Inflammatory macrophage treated with lipopolysaccharide for 1 hour (primary cell): Measurements from ENCODE around the gene AGFG1.
"Not testable (repeated sequence)": the region's sequence is repeated elsewhere in the genome, so short reads cannot be mapped to it uniquely, and the experiment has no call there.

Experiments used
- DNase-seq, 2 donors: peaks; one replicate each; pipeline ENCODE4 v3.0.0-alpha.2; 2020 to 2022

AGFG1 gene

GRCh38 chr2:227499627-227500300, 27.8 kb downstream of the AGFG1 start:
- no peak for DNase-seq

- no peak for DNase-seq
These were observed 28.3 kb downstream of the AGFG1 start for GRCh38 chr2:227500301-227500630.

- peak; percentile 45 to 49 for DNase-seq
These were observed 31.8 kb downstream of the AGFG1 start for GRCh38 chr2:227503433-227504406.

- DNase-seq: no peak
These were observed 32.7 kb downstream of the AGFG1 start for GRCh38 chr2:227504700-227505099.

GRCh38 chr2:227506456-227506855, 34.5 kb downstream of the AGFG1 start:
- no peak for DNase-seq

GRCh38 chr2:227507963-227508362, 36.0 kb downstream of the AGFG1 start:
- DNase-seq: no peak

- DNase-seq: peak; percentile 27 to 49
These were observed 37.1 kb downstream of the AGFG1 start for GRCh38 chr2:227509076-227509475.

GRCh38 chr2:227509824-227510619, 38.1 kb downstream of the AGFG1 start:
- no peak for DNase-seq

- no peak for DNase-seq
These were observed 38.6 kb downstream of the AGFG1 start for GRCh38 chr2:227510620-227510958.

GRCh38 chr2:227511239-227511930, 39.4 kb downstream of the AGFG1 start:
- DNase-seq: no peak

- no peak for DNase-seq
These were observed 40.0 kb downstream of the AGFG1 start for GRCh38 chr2:227511955-227512354.

- no peak for DNase-seq
These were observed 41.2 kb downstream of the AGFG1 start for GRCh38 chr2:227513113-227513512.

- no peak for DNase-seq
These were observed 43.8 kb downstream of the AGFG1 start for GRCh38 chr2:227515742-227516141.

- no peak for DNase-seq
These were observed 45.8 kb downstream of the AGFG1 start for GRCh38 chr2:227517724-227518123.

- not testable (repeated sequence) for DNase-seq
These were observed 46.4 kb downstream of the AGFG1 start for GRCh38 chr2:227518278-227518865.

- not testable (repeated sequence) for DNase-seq
These were observed 49.2 kb downstream of the AGFG1 start for GRCh38 chr2:227521178-227521577.

- no peak for DNase-seq
These were observed 52.7 kb downstream of the AGFG1 start for GRCh38 chr2:227524665-227525064.

GRCh38 chr2:227527351-227527750, 55.4 kb downstream of the AGFG1 start:
- no peak for DNase-seq

GRCh38 chr2:227528803-227529202, 56.8 kb downstream of the AGFG1 start:
- no peak for DNase-seq

- no peak for DNase-seq
These were observed 57.9 kb downstream of the AGFG1 start for GRCh38 chr2:227529871-227530270.

- DNase-seq: no peak
These were observed 62.8 kb downstream of the AGFG1 start for GRCh38 chr2:227534714-227535113.

- no peak for DNase-seq
These were observed 64.5 kb downstream of the AGFG1 start for GRCh38 chr2:227536445-227536844.
